Epithelial cell of proximal tubule (primary cell): Measurements from ENCODE around the gene MUC3A. TPM values are rescaled to one million over a fixed set of nuclear protein-coding genes. Genes with fewer than 3 reads are reported as not detected.
"Not testable (repeated sequence)": the region's sequence is repeated elsewhere in the genome, so short reads cannot be mapped to it uniquely, and the experiment has no call there.

Experiments used
- DNase-seq: peaks from one replicate; pipeline ENCODE4 v3.0.0-alpha.2; 2011; ENCODE audit warnings: low read depth
- H3K4me3 ChIP-seq: 2 replicates; pipeline ENCODE4 v1.5.1; 2011; ENCODE audit warnings: low read depth, mild to moderate bottlenecking, low read length
- CTCF ChIP-seq: conservative IDR thresholded peaks from 2 replicates; pipeline ENCODE4 v1.5.1; 2012; ENCODE audit warnings: low read depth, mild to moderate bottlenecking, low read length
- total RNA-seq: library from RNA; depleted of rRNA; stranded (reverse); fragments of >200 nt; gene quantifications from 2 replicates; pipeline ENCODE4 v1.2.3, GENCODE V29; 2015

The MUC3A gene
- total RNA-seq, 1 donor from 2014 or later: not detected

- DNase-seq: no peak
- no peak for TF ChIP-seq CTCF
- H3K4me3 ChIP-seq: no peak overlapping the region
Measured at GRCh38 chr7:100933734-100934133, 15.6 kb upstream of the MUC3A start.

DNA sequence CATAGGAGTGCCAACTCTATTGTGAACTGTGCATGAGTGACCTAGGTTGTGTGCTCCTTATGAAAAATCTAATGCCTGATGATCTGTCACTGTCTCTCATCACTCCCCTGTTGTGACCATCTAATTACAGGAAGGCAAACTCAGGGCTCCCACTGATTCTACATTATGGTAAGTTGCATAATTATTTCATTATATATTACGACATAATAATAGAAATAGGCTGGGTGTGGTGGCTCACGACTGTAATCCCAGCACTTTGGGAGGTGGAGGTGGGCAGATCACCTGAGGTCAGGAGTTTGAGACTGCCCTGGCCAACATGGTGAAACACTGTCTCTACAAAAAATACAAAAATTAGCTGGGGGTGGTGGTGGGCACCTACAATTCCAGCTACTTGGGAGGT is 14.0 kb upstream of the MUC3A start:
- H3K4me3 ChIP-seq, DNase-seq: not testable (repeated sequence)

DNA sequence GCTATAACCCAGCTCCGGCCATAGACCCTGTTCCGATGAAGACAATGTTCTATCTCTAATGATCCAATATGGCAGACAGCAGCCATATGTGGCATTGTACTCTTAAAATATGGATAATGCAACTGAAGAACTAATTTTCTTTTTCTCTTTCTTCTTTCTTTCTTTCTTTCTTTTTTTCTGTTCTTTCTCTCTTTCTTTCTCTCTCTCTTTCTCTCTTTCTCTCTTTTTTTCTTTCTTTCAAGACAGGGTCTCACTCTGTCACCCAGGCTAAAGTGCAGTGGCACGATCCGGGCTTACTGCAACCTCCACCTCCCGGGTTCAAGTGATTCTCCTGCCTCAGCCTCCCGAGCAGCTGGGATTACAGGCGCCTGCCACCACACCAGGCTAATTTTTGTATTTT is 13.2 kb upstream of the MUC3A start:
- DNase-seq, H3K4me3 ChIP-seq: not testable (repeated sequence)

GRCh38 chr7:100942045-100942774 is 7.1 kb upstream of the MUC3A start:
- TF ChIP-seq CTCF: no peak
- no peak for DNase-seq
- H3K4me3 ChIP-seq: no peak overlapping the region

DNA sequence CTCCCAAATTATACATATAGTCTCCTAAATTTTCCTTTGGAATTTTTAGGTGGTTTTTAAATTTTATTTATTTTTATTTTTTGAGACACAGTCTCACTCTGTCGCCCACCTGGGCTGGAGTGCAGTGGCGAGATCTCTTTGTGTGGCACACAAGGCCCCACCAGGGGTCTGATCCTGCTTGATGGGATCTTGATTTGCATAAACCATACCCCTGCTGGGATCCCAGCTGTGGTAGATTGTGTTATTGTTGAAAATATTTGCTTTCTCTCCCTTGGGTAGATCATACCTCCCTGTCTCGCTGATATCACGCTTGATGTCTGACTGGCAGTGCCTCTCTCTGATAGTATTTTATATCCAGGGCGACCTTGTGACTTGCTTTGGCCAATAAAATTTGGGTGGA is 5.6 kb upstream of the MUC3A start:
- DNase-seq: no peak
- H3K4me3 ChIP-seq: no peak overlapping the region
- TF ChIP-seq CTCF: no peak

DNA sequence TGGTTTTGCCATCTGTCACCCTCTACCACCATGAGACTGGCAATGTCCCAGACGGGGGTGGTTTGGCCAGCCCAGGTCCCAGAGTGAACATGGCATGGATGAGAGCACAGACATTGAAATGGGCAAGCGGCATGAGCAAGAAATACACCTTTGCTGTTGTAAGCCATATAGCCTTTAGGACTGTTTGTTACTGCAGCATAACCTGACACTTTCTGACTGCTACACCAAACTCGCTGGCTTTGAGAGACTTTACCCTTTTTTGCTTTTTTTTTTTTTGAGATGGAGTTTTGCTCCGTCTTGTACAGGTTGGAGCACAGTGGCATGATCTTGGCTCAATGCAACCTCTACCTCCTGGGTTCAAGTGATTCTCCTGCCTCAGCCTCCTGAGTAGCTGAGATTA is 5.2 kb upstream of the MUC3A start:
- TF ChIP-seq CTCF: no peak
- DNase-seq: no peak
- no peak overlapping the region for H3K4me3 ChIP-seq

GRCh38 chr7:100946111-100946510 is 3.2 kb upstream of the MUC3A start:
- no peak overlapping the region for H3K4me3 ChIP-seq
- no peak for TF ChIP-seq CTCF
- DNase-seq: no peak

- TF ChIP-seq CTCF: no peak
- H3K4me3 ChIP-seq: no peak overlapping the region
- no peak for DNase-seq
Measured at GRCh38 chr7:100946766-100947365, 2.5 kb upstream of the MUC3A start.
